CD4-positive, alpha-beta T cell treated with Interleukin-4 for 4 hours (primary cell): ENCODE measurements around the gene UBAP2L.
"Not testable (repeated sequence)": the region's sequence is repeated elsewhere in the genome, so short reads cannot be mapped to it uniquely, and the experiment has no call there.

Experiments used
- DNase-seq: peaks from one replicate; pipeline ENCODE4 v3.0.0-alpha.2; 2020

UBAP2L gene

DNA sequence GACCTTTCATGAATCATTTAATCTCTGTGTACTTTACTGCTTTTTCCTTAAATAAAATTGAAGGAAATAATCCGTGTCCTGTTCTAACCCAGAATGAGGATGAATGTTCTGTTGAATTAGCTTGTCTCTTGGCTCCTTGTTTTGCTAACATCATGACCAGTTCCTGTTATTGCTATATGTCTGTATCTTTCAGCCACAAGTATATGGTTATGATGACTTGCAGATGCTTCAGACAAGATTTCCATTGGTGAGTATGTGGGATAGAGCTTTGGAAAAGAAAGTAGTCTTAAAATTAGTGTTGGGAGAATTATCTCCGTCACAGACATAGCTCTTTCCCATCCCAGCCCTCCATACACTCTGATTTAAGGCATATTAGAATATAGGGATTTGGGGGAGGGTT, 38.0 kb downstream of the UBAP2L start:
- no peak for DNase-seq

- no peak for DNase-seq
These were observed 39.4 kb downstream of the UBAP2L start for GRCh38 chr1:154260127-154260526.

- DNase-seq = no peak
These were observed 42.9 kb downstream of the UBAP2L start for GRCh38 chr1:154263465-154264332.

GRCh38 chr1:154264454-154264853, 43.7 kb downstream of the UBAP2L start:
- no peak for DNase-seq

DNA sequence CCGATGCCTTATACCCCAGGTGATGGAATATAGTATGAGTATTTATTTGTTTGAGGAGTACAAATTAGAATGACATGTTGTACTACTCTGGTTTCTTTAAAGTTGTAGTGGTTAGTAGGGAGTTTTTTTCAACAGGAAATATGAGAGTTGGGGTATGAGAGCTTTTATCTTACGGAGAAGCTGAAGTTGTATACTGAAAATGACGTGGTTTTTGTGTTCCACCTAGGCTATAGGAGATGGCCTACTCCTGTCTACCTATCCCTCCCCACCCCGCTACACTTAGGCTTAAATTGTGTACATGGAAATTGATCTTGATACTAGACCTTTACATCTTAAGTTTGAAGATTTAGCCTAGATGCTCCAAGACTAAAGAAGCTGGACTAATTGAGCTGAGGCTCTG, 44.8 kb downstream of the UBAP2L start:
- DNase-seq = peak; percentile 23

DNA sequence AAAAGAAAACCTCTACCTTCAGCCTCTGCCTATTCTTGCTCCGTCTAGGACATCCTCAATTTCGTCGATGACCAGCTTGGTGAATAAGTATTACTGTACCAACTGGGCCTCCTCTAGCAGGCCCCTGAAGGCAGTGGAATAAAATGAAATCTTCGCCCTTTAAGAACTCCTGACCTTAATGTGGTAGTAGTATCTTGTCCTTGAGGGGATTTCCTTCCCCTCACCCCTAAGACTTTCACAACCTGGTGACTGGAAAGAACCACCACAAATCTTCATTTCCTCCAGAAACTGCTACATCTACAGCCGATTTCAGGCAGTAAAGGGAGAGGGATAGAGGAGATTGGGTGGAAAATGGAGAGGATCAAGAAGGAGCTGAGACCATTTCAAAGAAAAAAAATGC, 50.1 kb downstream of the UBAP2L start:
- DNase-seq = no peak

DNA sequence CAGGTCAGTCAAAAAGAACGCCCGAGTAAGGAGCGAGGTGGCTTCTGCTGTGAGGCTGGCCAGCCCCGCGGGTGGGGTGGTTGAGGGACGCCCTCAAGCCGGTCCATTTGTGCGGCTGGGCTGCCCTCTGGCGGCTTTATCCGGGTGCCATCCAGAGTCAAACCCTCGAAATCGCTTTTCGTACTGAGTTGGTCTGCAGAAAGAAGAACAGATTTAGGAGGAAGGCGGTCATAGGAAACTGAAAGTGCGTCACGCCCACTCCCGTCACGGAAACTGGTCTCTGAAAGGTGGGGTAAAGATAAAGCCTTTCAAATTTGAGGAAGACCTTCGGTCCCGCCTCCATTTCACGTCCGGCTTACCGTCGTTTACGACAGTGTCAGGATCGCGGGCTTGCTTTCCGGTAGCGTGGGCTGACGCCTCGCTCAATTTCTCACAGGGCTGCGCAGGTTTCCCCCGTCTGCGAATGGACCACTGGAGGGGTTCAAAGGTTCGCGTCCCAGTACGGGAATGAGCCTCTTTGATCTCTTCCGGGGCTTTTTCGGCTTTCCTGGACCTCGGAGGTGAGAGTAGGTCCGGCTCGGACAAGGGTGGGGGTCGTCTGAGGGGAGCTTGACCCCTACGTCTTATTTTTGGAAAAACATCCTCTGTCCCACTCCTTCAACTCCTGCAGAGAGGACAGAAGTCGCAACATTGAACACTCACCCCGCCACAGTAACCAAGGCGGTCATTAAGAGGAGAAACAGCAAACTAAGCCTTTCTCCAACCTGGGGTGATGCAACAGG, 51.7 kb downstream of the UBAP2L start, which contains the start of gene HAX1:
Gene HAX1, plus strand, starts transcription at position 413 of the 782 bp plus-strand sequence. Its CDS starts 95 bp downstream, at position 508.
- peak; percentile 99 for DNase-seq

DNA sequence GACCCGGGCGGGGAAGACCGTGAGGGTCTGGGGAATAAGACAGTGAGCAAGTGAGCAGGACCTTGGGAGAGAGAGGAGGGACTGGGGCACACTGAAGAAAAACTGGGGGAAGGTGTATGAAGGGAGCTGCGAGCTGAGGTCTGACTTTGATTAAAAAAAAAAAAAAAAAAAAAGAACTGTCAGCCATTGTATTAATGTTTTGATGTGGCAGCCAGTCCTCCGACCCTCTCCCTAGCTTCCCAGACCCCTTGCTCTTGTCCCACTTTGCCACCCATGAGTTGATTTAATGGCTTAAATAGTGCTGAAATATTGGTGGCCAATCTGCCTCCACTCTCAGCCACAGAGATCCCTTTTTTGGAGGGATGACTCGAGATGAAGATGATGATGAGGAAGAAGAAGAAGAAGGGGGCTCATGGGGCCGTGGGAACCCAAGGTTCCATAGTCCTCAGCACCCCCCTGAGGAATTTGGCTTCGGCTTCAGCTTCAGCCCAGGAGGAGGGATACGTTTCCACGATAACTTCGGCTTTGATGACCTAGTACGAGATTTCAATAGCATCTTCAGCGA, 52.3 kb downstream of the UBAP2L start:
- DNase-seq = no peak

DNA sequence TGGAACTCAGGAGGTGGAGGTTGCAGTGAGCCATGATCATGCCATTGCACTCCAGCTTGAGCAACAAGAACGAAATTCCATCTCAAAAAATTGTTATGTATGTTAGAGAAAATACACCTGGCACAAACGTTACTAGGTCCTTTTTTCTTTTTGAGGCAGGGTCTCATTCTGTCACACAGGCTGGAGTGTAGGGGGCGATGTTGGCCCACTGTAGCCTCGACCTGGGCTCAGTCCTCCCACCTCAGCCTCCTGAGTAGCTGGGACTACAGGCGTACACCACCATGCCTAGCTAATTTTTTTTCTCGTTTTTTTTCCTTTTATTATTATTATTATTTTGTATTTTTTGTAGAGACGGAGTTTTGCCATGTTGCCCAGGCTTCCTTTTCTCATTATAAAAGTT, 56.0 kb downstream of the UBAP2L start:
- DNase-seq = peak; percentile 19

GRCh38 chr1:154287591-154287990, 66.8 kb downstream of the UBAP2L start:
- DNase-seq = not testable (repeated sequence)

GRCh38 chr1:154288661-154289060, 67.9 kb downstream of the UBAP2L start:
- DNase-seq = no peak

DNA sequence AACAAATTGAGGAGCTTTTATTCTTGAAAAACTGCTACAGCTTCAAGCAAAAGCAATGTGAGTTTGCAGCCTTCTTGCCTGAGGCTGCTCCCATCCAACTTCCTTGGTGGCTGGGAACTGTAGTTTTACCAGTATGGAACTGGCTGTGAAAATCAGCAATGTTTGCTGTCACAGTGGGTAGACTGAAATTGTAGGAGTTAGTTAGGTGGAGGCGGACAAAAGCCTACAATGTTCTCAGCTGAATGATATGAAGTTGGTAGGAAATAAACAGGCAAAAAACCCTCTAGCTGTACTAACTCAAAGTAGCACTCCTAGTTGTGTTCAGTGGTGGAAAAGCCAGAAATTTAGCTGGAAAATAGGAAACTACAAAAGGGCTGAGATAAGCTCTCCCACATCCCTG, 70.2 kb downstream of the UBAP2L start:
- no peak for DNase-seq

- no peak for DNase-seq
These were observed 74.9 kb downstream of the UBAP2L start for GRCh38 chr1:154295408-154296235.

- no peak for DNase-seq
These were observed 80.8 kb downstream of the UBAP2L start for GRCh38 chr1:154301582-154301981.

- no peak for DNase-seq
These were observed 84.0 kb downstream of the UBAP2L start for GRCh38 chr1:154304664-154305337.

DNA sequence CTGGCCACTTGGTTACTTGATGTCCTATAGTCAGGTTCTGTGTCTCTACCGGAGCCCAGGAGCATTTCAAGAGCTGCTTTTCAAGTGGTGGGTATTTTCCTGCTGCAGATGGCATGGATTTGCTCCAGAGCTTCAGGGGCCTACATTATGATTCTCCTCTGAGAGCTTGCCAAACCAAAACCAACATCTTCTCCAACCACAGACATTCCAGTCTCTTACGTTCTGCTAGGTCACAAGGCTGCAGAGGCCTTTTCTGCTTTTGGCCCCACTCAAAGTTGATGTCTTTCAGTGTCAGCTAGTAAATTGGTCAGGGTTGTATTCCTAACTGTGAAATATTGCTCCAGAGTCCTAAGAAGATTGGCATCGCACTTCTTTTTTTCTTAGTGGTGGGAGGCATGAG, 85.4 kb downstream of the UBAP2L start:
- DNase-seq = no peak

DNA sequence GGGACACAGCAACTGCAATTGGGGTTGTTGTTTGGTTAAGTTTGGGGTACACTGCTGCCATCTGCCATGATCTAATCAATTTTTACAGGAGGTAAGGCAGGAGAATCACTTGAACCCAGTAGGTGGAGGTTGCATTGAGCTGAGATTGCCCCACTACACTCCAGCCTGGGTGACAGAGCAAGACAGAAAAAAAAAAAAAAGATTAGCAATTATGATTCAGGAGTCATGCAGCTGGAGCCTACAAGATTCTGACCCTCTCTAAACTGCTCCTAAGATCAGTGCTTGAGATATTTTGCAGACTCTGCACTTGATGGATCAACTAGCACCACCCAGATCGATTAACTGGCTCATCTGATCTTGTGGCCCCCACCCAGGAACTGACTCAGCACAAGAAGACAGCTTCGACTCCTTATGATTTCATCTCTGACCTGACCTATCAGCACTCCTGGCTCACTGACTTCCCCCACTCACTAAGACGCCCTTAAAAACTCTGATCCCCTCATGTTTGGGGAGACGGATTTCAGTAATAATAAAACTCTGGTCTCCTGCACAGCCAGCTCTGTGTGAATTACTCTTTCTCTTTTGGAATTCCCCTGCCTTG, 87.0 kb downstream of the UBAP2L start:
- peak; percentile 33 for DNase-seq

GRCh38 chr1:154309136-154309535, 88.4 kb downstream of the UBAP2L start:
- DNase-seq = not testable (repeated sequence)

DNA sequence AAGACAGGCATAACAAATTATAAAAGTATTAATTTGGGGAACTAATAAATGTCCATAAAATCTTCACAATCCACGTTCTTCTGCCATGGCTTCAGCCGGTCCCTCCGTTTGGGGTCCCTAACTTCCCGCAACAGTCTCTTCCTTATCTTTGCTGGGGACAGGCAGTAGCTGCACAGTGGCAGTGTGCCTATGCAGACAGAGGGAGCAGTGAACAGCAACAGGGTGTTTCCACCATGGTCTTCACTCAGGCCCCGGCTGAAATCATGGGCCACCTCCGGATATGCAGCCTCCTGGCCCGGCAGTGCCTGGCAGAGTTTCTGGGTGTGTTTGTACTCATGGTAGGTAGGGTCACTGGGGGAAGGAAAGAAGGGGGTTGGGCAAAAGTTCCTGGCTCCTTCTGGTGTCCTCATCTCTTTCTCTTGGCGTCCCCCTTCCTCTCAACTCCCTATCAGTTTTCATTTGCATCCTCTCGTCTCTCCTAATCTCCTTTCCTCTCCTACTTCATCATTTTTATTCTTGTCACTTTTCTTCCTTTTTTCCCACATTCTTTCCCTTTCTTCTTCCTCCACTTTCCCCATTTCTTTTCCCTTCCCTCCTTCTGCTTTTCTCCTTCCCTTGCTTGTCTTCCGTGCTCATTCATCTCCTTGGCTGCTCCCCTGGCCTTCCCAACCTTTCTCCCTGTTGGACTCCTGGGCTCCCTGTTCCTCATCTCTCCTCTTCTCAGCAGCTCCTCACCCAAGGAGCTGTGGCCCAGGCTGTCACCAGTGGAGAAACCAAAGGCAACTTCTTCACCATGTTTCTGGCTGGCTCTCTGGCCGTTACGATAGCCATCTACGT, 91.7 kb downstream of the UBAP2L start:
- DNase-seq = not testable (repeated sequence)

- no peak for DNase-seq
These were observed 92.3 kb downstream of the UBAP2L start for GRCh38 chr1:154313066-154313356.

- not testable (repeated sequence) for DNase-seq
These were observed 93.5 kb downstream of the UBAP2L start for GRCh38 chr1:154314226-154314625.
